K562 (cell line): Measurements from ENCODE around the gene PRSS48. TPM values are rescaled to one million over a fixed set of nuclear protein-coding genes. Genes with fewer than 3 reads are reported as not detected.

Source experiments
- ATAC-seq: fragments of 200-7000 bp; cut with Tn5 transposase; 3 replicates; pipeline ENCODE4 v1.9.1; 2020; ENCODE audit warnings: moderate library complexity
- BruUV-seq: library from RNA; stranded (reverse); fragments of 400-500 nt; replicated peaks from 2 replicates; lab custom pipeline; 2021; lab: Mats Ljungman, UMichigan
- CTCF ChIA-PET: fragments of 300-600 bp; formaldehyde crosslinking; extraction: SDS; loops from one replicate; lab custom pipeline; 2021; ENCODE audit warnings: low intra/inter-chr PET ratio; lab: Yijun Ruan, JAX
- POLR2A ChIA-PET: fragments of 300-600, 350-650 bp; sonication (Branson Sonifier 250); formaldehyde crosslinking; extraction: SDS; loops from one replicate; lab custom pipeline; 2021; ENCODE audit warnings: antibody characterized with exemption, inconsistent platforms; lab: Yijun Ruan, JAX
- DNase-seq, 4 experiments: peaks; one replicate each; pipeline versions ENCODE4 v3.0.0 to v3.0.0-alpha.2; 2011 to 2018; ENCODE audit warnings: low spot score in 3 of 4, mixed read lengths in 3 of 4; ENCODE audit errors: extremely low read depth in 1 of 4
- FAIRE-seq: peaks from 2 replicates; lab custom pipeline; 2011; peaks lifted over from hg19 to GRCh38; lab: Jason Lieb, UNC
- H2AFZ ChIP-seq: 2 replicates; pipeline ENCODE4 v1.6.0; 2011; ENCODE audit warnings: low read depth, low read length, control low read depth, inconsistent platforms
- H3K27ac ChIP-seq: fragments of 200-600 bp; 3 replicates; pipeline ENCODE4 v1.8.0; 2011; ENCODE audit warnings: low read depth, mild to moderate bottlenecking, control low read depth, inconsistent platforms, low read length, moderate library complexity, mixed read lengths; ENCODE audit errors: extremely low read depth
- H3K27me3 ChIP-seq, 2 experiments: fragments of 300-600 bp in 1 of 2; 2 replicates in 1 of 2; 3 replicates in 1 of 2; pipeline versions ENCODE4 v1.6.0 to v1.8.0; 2011; ENCODE audit warnings: inconsistent platforms in 2 of 2, low read length in 2 of 2, mild to moderate bottlenecking in 1 of 2, mixed read lengths in 1 of 2, moderate library complexity in 1 of 2; ENCODE audit not compliant: control insufficient read depth in 2 of 2, insufficient read depth in 2 of 2
- H3K36me3 ChIP-seq: fragments of 300-600 bp; 3 replicates; pipeline ENCODE4 v1.8.0; 2011; ENCODE audit warnings: mild to moderate bottlenecking, low read length, inconsistent platforms; ENCODE audit not compliant: control insufficient read depth, insufficient read depth
- H3K4me1 ChIP-seq, 2 experiments: fragments of 200-600 bp in 1 of 2; replicated peaks in 1 of 2; 2 replicates in 1 of 2; 3 replicates in 1 of 2; pipeline versions ENCODE4 v1.5.1 to v1.8.0; 2011; ENCODE audit warnings: inconsistent platforms in 2 of 2, low read length in 2 of 2, mild to moderate bottlenecking in 1 of 2, mixed read lengths in 1 of 2, moderate library complexity in 1 of 2; ENCODE audit not compliant: control insufficient read depth in 2 of 2, insufficient read depth in 2 of 2
- H3K4me2 ChIP-seq: 2 replicates; pipeline ENCODE4 v1.6.1; 2011; ENCODE audit warnings: low read length, control low read depth, inconsistent platforms, mixed read lengths; ENCODE audit not compliant: insufficient read depth
- H3K4me3 ChIP-seq: fragments of 200-600 bp; sonication (generic), shearing (Covaris generic); 2 replicates; pipeline ENCODE4 v1.5.1; 2016; ENCODE audit warnings: control low read depth, inconsistent platforms
- H3K79me2 ChIP-seq: fragments of 200-600 bp; 3 replicates; pipeline ENCODE4 v1.8.0; 2011; ENCODE audit warnings: low read length, inconsistent platforms; ENCODE audit not compliant: control insufficient read depth, insufficient read depth
- H3K9ac ChIP-seq, 2 experiments: 2 replicates each; pipeline versions ENCODE4 v1.6.0 to v1.6.1; 2011; ENCODE audit warnings: low read depth in 2 of 2, low read length in 2 of 2, control low read depth in 1 of 2, inconsistent platforms in 1 of 2, mild to moderate bottlenecking in 1 of 2, mixed read lengths in 1 of 2; ENCODE audit not compliant: insufficient read depth in 1 of 2
- H3K9me1 ChIP-seq: one replicate; pipeline ENCODE4 v1.6.0; 2011; ENCODE audit warnings: inconsistent platforms, mild to moderate bottlenecking, low read length, moderate library complexity; ENCODE audit not compliant: control insufficient read depth, insufficient read depth
- H3K9me3 ChIP-seq: replicated peaks from 2 replicates; pipeline ENCODE4 v1.5.1; 2011; ENCODE audit warnings: low read depth, low read length, inconsistent platforms; ENCODE audit not compliant: control insufficient read depth, insufficient read depth
- H4K20me1 ChIP-seq: replicated peaks from 2 replicates; pipeline ENCODE4 v1.6.1; 2011; ENCODE audit warnings: low read length, inconsistent platforms, mixed read lengths; ENCODE audit not compliant: control insufficient read depth, insufficient read depth
- PATZ1 ChIP-seq: fragments of 250-450 bp; sonication (Bioruptor Pico); IDR thresholded peaks from 2 replicates; pipeline ENCODE4 v1.5.0; 2020; ENCODE audit warnings: mild to moderate bottlenecking, borderline replicate concordance
- TCF7 ChIP-seq: sonication (generic); IDR thresholded peaks from 2 replicates; pipeline ENCODE4 v1.6.1; 2016; ENCODE audit warnings: antibody characterized with exemption, borderline replicate concordance
- ZMIZ1 ChIP-seq, 2 experiments: fragments of 150-350 bp in 1 of 2; IDR thresholded peaks; 2 replicates each; pipeline ENCODE4 v1.6.1; 2012 to 2016; ENCODE audit warnings: low read depth in 2 of 2, low read length in 2 of 2, mild to moderate bottlenecking in 1 of 2, moderate library complexity in 1 of 2
- WGBS: fragments of 100-300 bp; shearing (Covaris generic); methylation state at CpG from one replicate; pipeline ENCODE4 v1.1.6; 2016; ENCODE audit warnings: low coverage, mixed read lengths; ENCODE audit not compliant: insufficient coverage; ENCODE audit errors: missing lambda C conversion rate; 5-methylcytosine and 5-hydroxymethylcytosine counted together
- in situ Hi-C: fragments of 300-500 bp; cut with MboI; formaldehyde crosslinking; loops from 4 replicates; pipeline ENCODE4 v1.15.0; 2018; ENCODE audit warnings: inconsistent platforms, mixed read lengths
- intact Hi-C: fragments of 100-400 bp; cut with micrococcal nuclease; formaldehyde crosslinking; loops from 2 replicates; pipeline ENCODE4 v1.14.2; 2022
- polyA plus RNA-seq, 8 experiments: library from polyadenylated mRNA; depleted of rRNA in 4 of 8; stranded (reverse) in 5 of 8; unstranded in 3 of 8; fragments of >200 nt; fragmentation: Nextera tagmentation in 2 of 8; fragmentation: Illumina TruSeq in 1 of 8; extraction: Ambion mirVana in 2 of 8; extraction: Trizol in 1 of 8; gene quantifications; 2 replicates each; pipeline versions ENCODE4 v1.2.1 to v1.2.3, GENCODE V29; 2011 to 2014; ENCODE audit warnings: inconsistent platforms in 1 of 8, missing spikeins in 1 of 8
- total RNA-seq, 7 experiments: library from RNA; depleted of rRNA in 6 of 7; stranded (reverse); fragments of >200 nt in 6 of 7; fragmentation: Illumina TruSeq in 2 of 7; extraction: Trizol in 2 of 7; gene quantifications; 2 replicates each; pipeline versions ENCODE4 v1.2.1 to v1.2.3, GENCODE V29; 2011 to 2021; ENCODE audit warnings: low replicate concordance in 1 of 7

Gene PRSS48
- total and polyA plus RNA-seq, 9 of the 15 experiments (the other 6 are each of a cell fraction or from before 2014, with no cell fraction given): not detected

- ChIA-PET POLR2A (no interaction called here), CTCF (no interaction called here)
- 0% methylated on average over 2 of the region's 2 CpGs for WGBS
- no peaks in the 10 kb centered on the region for H3K9me1 ChIP-seq
- in situ Hi-C loops: no loop called here
- no peak for DNase-seq
- BruUV-seq: no TSS peak
- no peak for FAIRE-seq
- H3K79me2 ChIP-seq: no peaks in the 10 kb centered on the region
- no peak overlapping the region for H3K4me3 ChIP-seq
- H3K9ac ChIP-seq: no peak overlapping the region
- no peaks in the 10 kb centered on the region; a peak in 2 of 5 replicates for H3K27me3 ChIP-seq
- no peaks in the 10 kb centered on the region for H3K4me1 ChIP-seq
- no peaks in the 10 kb centered on the region for H3K9me3 ChIP-seq
- no peaks in the 10 kb centered on the region for H4K20me1 ChIP-seq
- no peak for ATAC-seq
- no peaks in the 10 kb centered on the region for H3K36me3 ChIP-seq
- H3K27ac ChIP-seq: no peak overlapping the region
- intact Hi-C loops: no loop called here
- H2AFZ ChIP-seq: no peak overlapping the region
- TF ChIP-seq TCF7 (no peak), PATZ1 (CRISPR knock-in tag) (no peak), ZMIZ1 (IDR thresholded peaks at IDR 0.05; ENCODE audit: low read depth in 2 of 2, low read length in 2 of 2) (no peak)
- no peak overlapping the region for H3K4me2 ChIP-seq
These were observed 62.5 kb downstream of the PRSS48 start for GRCh38 chr4:151339467-151339866.
